Uterus (tissue), 2 donors: ENCODE results near the gene NR1I3.

ENCODE experiments used
- CTCF ChIP-seq, 4 experiments: fragments of 200-600 bp in 2 of 4; fragments of 450-650 bp in 2 of 4; sonication (generic) in 2 of 4; IDR thresholded peaks; one replicate each; pipeline ENCODE4 v1.5.1; 2016 to 2019; ENCODE audit warnings: antibody characterized with exemption in 4 of 4, mild to moderate bottlenecking in 2 of 4, moderate library complexity in 1 of 4
- POLR2A ChIP-seq, 2 donors: fragments of 450-650 bp; IDR thresholded peaks; one replicate each; pipeline ENCODE4 v1.6.1; 2016; ENCODE audit warnings: antibody characterized with exemption in 2 of 2, mild to moderate bottlenecking in 1 of 2, moderate library complexity in 1 of 2

- no peak for TF ChIP-seq CTCF (IDR thresholded peaks at IDR 0.05)
- peak; percentile 14 to 30 for TF ChIP-seq POLR2A (IDR thresholded peaks at IDR 0.05)
These were observed 41.2 kb downstream of the NR1I3 start for GRCh38 chr1:161196521-161197451.
